ENCODE measurements around the gene VAMP5.

Gene VAMP5

DNA sequence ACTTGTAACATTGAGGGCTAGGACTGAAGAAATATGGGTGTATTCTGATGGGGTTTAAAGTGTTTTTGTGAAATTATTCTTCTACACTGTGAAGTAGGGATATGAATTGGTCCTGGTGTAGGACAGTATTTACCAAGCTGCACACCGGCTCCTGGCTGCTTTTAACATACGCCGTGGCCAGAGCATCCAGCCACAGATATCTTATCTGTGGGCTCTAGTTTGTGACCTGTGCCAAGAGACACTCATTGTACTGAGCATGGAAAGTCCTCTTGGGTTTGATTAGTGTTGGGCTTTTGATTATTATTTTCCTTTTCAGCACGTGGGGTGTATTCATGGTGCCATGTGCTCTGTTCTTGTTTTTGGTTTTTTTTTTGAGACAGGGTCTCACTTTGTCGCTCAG, 39.8 kb downstream of the VAMP5 start:
- no peak overlapping the region for H3K4me3 ChIP-seq (ENCODE audit: low read length)
- TF ChIP-seq, protein P1, sequence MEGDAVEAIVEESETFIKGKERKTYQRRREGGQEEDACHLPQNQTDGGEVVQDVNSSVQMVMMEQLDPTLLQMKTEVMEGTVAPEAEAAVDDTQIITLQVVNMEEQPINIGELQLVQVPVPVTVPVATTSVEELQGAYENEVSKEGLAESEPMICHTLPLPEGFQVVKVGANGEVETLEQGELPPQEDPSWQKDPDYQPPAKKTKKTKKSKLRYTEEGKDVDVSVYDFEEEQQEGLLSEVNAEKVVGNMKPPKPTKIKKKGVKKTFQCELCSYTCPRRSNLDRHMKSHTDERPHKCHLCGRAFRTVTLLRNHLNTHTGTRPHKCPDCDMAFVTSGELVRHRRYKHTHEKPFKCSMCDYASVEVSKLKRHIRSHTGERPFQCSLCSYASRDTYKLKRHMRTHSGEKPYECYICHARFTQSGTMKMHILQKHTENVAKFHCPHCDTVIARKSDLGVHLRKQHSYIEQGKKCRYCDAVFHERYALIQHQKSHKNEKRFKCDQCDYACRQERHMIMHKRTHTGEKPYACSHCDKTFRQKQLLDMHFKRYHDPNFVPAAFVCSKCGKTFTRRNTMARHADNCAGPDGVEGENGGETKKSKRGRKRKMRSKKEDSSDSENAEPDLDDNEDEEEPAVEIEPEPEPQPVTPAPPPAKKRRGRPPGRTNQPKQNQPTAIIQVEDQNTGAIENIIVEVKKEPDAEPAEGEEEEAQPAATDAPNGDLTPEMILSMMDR (conservative IDR thresholded peaks at IDR 0.05; ENCODE audit: low read depth, low read length): no peak
- no peak for DNase-seq (ENCODE audit: low read depth)

DNA sequence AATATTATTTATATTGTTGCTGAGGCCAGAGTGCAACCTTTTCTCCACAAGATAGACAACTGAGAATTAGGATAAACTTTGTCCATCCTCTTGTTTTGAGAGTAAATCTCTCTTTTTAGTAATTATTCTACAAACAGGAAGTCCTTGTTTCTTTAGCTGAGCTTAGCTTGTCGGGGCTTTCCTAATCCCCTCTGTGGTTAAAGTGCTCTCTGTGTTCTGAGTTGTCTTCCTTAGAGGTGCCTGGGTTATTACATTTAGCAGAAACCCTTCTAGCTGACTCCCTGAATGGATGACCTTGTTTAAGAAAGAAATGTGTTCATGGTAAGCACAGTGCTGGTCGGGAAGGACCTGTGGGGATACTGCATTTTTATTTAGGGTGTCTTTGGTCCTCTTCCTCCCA, 44.4 kb downstream of the VAMP5 start:
- TF ChIP-seq, protein P1 (conservative IDR thresholded peaks at IDR 0.05; ENCODE audit: low read depth, low read length): no peak
- no peak overlapping the region for H3K4me3 ChIP-seq (ENCODE audit: low read length)
- DNase-seq (ENCODE audit: low read depth): no peak

DNA sequence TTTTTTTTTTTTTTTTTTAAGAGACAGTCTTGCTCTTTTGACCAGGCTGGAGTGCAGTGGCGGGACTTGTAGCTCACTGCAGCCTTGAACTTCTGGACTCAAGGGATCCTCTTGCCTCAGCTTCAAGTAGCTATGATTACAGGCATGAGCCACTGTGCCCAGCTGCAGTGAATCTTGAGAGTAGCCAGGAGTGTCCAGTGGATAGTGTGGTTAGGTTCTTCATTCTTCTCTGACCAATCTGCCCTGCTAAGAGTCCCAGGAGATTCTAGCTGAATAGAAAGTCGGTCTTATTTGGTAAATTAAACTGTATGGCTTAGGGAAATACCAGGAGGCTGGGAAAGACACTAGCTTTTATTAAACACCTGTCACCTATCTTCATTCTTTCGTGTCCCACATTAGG, 47.1 kb downstream of the VAMP5 start:
- TF ChIP-seq, protein P1 (conservative IDR thresholded peaks at IDR 0.05; ENCODE audit: low read depth, low read length): no peak
- no peak overlapping the region for H3K4me3 ChIP-seq (ENCODE audit: low read length)
- no peak for DNase-seq (ENCODE audit: low read depth)

DNA sequence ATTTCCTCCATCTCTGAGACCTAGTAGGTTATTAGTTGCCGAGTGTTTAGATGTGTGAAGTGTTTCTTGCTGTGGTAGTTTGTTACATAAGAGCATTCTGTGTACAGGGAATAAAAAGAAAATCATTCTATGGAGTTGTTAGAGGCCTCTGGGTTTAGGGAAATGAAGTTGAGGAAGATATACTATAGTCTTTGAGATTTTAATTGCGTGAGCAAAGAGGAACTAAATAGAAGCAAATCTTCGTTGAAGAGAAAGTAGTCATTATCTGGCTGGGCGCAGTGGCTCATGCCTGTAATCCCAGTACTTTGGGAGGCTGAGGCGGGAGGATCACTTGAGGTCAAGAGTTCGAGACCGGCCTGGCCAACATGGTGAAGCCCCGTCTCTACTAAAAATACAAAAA, 50.8 kb downstream of the VAMP5 start:
- H3K4me3 ChIP-seq (ENCODE audit: low read length): no peak overlapping the region
- TF ChIP-seq, protein P1 (conservative IDR thresholded peaks at IDR 0.05; ENCODE audit: low read depth, low read length): no peak
- no peak for DNase-seq (ENCODE audit: low read depth)

DNA sequence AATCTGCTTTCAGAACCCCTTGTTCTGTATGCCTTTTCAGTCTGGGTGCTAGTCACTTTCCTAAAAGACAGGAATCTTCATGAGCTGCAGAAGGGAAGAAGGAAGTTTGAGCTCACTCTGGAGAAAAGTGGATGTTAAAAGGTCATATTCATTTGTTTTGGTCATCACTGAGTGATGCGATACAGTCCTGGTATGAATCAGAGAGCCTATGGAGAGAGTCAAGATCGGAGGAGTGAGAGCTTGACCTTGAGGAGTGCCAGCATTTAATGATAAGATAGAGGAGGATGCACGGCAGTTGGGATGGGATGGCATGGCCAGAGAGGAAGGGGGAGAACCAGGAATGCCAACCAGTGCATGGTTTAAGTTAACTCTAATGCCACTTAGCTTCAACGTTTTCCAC, 51.4 kb downstream of the VAMP5 start:
- TF ChIP-seq, protein P1 (conservative IDR thresholded peaks at IDR 0.05; ENCODE audit: low read depth, low read length): no peak
- H3K4me3 ChIP-seq (ENCODE audit: low read length): no peak overlapping the region
- DNase-seq (ENCODE audit: low read depth): no peak

DNA sequence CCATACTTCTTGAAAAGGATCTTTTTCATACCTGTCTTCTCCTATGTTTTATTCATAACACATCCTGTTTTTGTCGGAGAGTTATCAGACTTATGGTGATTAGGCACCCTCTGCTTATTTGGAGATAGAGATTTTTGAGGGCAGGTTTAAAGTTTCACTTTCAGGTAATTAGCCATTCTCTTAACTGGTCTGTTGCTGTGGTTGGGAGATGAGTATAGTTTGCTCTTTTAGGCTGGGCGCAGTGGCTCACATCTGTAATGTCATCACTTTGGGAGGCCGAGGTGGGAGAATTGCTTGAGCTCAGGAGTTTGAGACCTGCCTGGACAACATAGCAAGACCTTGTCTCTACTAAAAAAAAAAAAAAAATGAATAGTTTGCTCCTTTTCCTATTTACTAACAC, 58.5 kb downstream of the VAMP5 start:
- TF ChIP-seq, protein P1 (conservative IDR thresholded peaks at IDR 0.05; ENCODE audit: low read depth, low read length): no peak
- no peak for DNase-seq (ENCODE audit: low read depth)
- H3K4me3 ChIP-seq (ENCODE audit: low read length): no peak overlapping the region

All from retinal pigment epithelial cell (primary cell).